Measurements from ENCODE around the gene RAC2.

The RAC2 gene

DNA sequence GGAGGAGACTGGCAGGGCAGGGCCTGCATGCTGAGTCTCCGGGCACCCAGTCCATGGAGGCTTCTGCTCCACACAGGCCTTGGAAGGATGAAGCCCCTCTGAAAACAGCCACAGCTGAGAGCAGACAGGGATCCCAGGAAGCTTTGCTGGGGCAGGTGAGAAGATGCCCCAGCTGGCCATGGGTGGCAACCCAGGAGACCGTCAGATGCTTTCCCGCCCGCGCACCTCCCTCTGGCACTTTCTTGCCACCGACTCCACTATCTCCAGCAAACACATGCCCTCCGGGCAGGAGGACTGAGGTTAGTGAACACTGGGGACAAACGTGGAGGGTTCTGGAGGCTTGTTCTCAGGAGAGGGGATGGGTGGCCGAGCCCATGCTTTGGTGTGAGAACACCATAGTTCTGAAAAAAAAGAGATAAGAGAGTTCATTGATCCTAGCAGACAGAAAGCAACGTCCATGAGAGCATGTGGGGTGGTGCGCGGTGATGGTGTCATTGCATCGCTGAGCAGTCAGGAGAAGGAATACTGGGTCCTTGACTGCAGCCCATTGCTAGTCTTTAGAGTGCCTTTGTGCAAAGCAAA is 58.3 kb downstream of the RAC2 start:
- no peak for DNase-seq

DNA sequence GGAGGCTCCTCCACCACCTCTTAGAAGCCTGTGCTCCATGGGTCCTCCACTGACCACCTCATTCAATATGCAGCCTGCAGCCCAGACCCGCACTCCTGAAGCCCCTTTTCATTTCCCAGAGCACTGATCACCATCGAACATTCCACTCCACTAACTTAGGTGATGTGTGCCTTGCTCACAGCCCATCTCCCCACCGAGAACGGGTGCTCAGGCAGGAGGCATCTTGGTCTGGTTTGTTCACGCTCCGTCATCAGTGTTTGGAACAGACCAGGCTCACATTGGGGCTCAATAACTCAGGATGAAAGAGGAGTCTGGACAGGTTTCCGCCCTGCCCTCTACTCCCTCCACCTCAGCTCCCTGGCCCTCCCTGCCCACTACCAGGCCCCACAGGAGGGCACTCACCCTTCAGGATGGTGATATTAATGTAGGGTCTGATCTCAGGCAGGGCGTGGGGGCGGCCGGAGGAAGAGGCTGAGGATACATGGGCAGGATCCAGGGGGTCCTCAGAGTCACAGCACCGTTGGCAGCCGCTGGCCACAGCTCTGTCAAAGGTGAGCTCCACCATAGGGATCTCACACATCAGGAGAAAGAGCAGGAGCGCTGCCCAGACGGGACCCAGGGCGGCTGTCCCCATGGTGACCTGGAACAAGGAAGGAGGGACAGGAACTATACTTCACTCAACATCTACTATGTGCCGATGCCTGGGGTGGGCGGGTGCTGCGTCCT is 59.1 kb downstream of the RAC2 start:
- no peak for DNase-seq

GRCh38 chr22:37184380-37184755 is 59.7 kb downstream of the RAC2 start:
- DNase-seq, result no peak

- DNase-seq, result no peak
Measured at GRCh38 chr22:37183432-37184379, 60.4 kb downstream of the RAC2 start.

DNA sequence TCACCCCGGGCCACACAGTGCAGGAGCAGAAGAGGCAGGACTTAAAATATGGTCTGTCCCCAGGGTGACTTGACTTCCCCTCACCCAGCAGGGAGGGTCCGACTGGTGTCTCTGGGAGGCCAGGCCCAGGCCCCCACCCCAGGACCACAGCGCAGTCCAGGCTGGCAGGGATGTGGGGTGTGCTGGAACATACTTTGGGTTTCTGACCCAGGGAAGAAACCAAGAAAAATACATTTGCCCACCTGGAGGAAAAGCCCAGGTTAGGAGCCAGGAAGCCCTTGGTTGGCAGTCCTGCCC is 61.2 kb downstream of the RAC2 start:
- no peak for DNase-seq

DNA sequence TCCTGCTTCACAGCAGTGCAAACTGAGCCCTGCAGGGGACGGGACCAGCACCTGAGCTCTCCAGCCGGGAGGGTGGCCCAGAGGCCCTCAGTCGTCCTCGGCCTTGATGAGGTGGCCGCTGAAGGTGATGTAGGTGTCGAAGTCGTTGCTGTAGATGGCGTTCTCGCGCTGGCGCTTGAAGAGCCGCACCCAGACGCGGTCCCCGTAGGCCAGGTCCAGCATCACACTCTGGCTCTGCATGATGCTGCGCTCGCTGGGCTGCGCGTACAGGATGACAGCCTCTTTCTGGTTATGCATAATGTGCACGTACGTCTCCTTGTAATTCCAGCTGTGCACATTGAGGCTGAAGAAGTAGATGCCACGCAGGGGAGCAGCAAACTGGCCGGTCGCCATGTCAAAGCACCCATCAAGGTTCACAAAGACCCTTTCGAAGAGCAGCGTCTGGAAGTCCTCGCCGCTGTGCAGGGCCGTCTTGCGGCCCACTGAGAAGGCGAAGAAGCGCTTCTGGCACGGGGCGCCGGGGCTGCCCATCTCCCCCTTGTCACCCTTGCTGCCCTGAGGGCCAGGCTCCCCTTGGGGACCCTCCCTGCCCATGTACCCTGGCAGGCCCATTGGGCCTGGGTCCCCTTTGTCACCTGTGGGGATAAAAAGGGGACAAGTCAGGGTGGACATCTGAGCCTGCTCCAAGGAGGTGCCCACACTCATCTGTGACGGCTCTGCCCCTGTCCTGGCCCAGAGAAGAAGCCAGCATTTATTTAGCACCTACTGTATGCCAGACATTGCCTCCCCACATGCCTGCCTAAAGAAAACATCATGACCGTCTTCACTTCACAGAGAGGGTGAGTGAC is 61.7 kb downstream of the RAC2 start:
- no peak for DNase-seq

GRCh38 chr22:37181681-37182080 is 62.4 kb downstream of the RAC2 start:
- DNase-seq, result no peak

- no peak for DNase-seq
Measured at GRCh38 chr22:37180531-37181231, 63.4 kb downstream of the RAC2 start.

DNA sequence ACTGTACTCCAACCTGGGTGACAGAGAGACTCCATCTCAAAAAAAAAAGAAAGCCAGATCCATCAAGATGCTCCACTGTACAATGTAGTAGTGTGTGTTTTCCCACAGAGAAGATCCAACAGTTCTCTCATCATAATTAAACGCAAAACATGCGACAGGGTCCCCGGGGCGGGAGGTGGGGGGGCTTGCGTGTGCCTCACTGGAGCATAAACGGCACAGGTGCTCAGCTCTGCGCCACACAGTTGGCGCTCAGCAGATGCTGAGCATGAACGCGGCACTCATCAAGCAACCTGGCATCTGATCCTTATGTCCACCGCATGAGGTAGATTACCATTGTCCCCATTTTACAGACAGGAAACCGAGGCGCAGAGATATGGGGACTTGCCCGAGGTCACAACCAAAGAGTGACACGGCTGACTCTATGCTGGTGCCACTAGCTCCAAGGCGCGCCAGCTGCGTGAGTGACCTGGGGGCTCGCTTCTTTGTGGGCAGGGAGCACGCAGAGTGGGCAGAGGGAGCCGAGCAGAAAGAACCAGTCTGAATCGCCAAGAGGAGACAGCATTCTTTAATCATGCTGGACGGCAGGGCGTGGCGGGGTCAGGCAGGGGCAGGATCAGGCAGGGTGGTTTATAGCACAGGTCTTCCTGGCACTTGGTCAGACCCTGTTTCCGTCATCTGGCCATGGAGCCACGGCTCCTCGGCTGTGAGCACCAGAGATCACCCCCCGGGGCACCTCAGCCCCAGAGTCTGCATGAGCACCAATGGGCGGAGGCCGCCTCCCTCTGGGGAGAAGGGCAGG is 64.2 kb downstream of the RAC2 start:
- no peak for DNase-seq

GRCh38 chr22:37179126-37179470 is 65.0 kb downstream of the RAC2 start:
- no peak for DNase-seq

- DNase-seq, result peak; percentile 72
Measured at GRCh38 chr22:37178350-37179125, 65.5 kb downstream of the RAC2 start.

DNA sequence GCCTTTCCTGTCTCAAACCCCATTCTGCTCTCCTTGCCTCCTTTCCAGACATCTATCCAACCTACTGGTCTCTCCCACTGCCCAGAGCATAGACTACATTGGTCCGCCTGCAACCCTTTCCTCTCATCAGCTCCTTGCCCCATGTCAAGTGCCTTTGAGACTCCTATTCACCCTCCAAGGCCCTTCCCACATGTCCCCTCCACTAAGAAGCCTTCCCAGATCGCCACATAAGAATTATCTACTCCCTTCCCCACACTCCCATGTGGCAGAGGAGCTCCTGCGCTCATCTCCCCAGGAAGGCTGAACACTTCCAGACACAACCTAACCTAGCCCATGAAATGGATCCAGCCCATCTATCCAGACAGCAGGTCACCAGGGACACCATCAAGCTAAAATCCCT is 66.3 kb downstream of the RAC2 start:
- DNase-seq, result no peak

GRCh38 chr22:37177221-37177620 is 66.8 kb downstream of the RAC2 start:
- DNase-seq, result no peak

GRCh38 chr22:37176464-37177061 is 67.5 kb downstream of the RAC2 start:
- DNase-seq, result no peak

GRCh38 chr22:37175414-37176281 is 68.4 kb downstream of the RAC2 start:
- peak; percentile 39 for DNase-seq
